Effector memory CD4-positive, alpha-beta T cell (primary cell): ENCODE results near the gene TMEM255B.

Source experiments
- DNase-seq, 3 donors: peaks; one replicate each; pipeline ENCODE4 v3.0.0-alpha.2; 2020
- H3K27ac ChIP-seq: 2 replicates; pipeline ENCODE4 v1.7.0; 2013; ENCODE audit warnings: mild to moderate bottlenecking, low read length, moderate library complexity; ENCODE audit not compliant: insufficient read depth, poor library complexity, severe bottlenecking
- H3K27me3 ChIP-seq: replicated peaks from 2 replicates; pipeline ENCODE4 v1.7.0; 2013; ENCODE audit warnings: mild to moderate bottlenecking, low read length; ENCODE audit not compliant: insufficient read depth, control insufficient read depth, poor library complexity, severe bottlenecking
- H3K36me3 ChIP-seq: 2 replicates; pipeline ENCODE4 v1.7.0; 2013; ENCODE audit warnings: mild to moderate bottlenecking, low read length, moderate library complexity; ENCODE audit not compliant: control insufficient read depth, insufficient read depth
- H3K4me1 ChIP-seq: 2 replicates; pipeline ENCODE4 v1.7.0; 2013; ENCODE audit warnings: low read length, mild to moderate bottlenecking; ENCODE audit not compliant: control insufficient read depth, insufficient read depth, poor library complexity, severe bottlenecking
- H3K4me3 ChIP-seq: 2 replicates; pipeline ENCODE4 v1.7.0; 2013; ENCODE audit warnings: low read length, low read depth, mild to moderate bottlenecking; ENCODE audit not compliant: insufficient read depth, poor library complexity, severe bottlenecking
- H3K9me3 ChIP-seq: 2 replicates; pipeline ENCODE4 v1.7.0; 2013; ENCODE audit warnings: mild to moderate bottlenecking, low read length, moderate library complexity; ENCODE audit not compliant: control insufficient read depth

The TMEM255B gene

GRCh38 chr13:113846636-113847318 is 87.8 kb downstream of the TMEM255B start:
- Histone ChIP-seq H3K4me1 (peaks cover 25% of the 10 kb centered on the region), H3K4me3 (peak overlapping the region; percentile 31), H3K36me3 (no peaks in the 10 kb centered on the region)

GRCh38 chr13:113848020-113848419 is 89.0 kb downstream of the TMEM255B start:
- peaks cover 22% of the 10 kb centered on the region for H3K4me1 ChIP-seq
- H3K4me3 ChIP-seq, result no peak overlapping the region
- no peaks in the 10 kb centered on the region for H3K27me3 ChIP-seq
- no peaks in the 10 kb centered on the region for H3K36me3 ChIP-seq
- H3K9me3 ChIP-seq, result no peaks in the 10 kb centered on the region
- DNase-seq, result no peak
- H3K27ac ChIP-seq, result no peak overlapping the region

More at GRCh38 chr13:113846636-113847318, 87.8 kb downstream of the TMEM255B start:
- Histone ChIP-seq H3K9me3 (no peaks in the 10 kb centered on the region), H3K27me3 (no peaks in the 10 kb centered on the region), H3K27ac (no peak overlapping the region)
- no peak for DNase-seq

- no peak overlapping the region for H3K27ac ChIP-seq
- H3K9me3 ChIP-seq, result no peaks in the 10 kb centered on the region
- peaks cover 22% of the 10 kb centered on the region for H3K4me1 ChIP-seq
Measured at GRCh38 chr13:113848431-113849260, 89.6 kb downstream of the TMEM255B start.

GRCh38 chr13:113849546-113849945 is 90.5 kb downstream of the TMEM255B start:
- Histone ChIP-seq H3K36me3 (no peaks in the 10 kb centered on the region), H3K27me3 (no peaks in the 10 kb centered on the region), H3K27ac (no peak overlapping the region), H3K4me3 (no peak overlapping the region), H3K9me3 (no peaks in the 10 kb centered on the region), H3K4me1 (peaks cover 27% of the 10 kb centered on the region)
- no peak for DNase-seq

More at GRCh38 chr13:113848431-113849260, 89.6 kb downstream of the TMEM255B start:
- H3K36me3 ChIP-seq, result no peaks in the 10 kb centered on the region
- H3K4me3 ChIP-seq, result no peak overlapping the region
- no peaks in the 10 kb centered on the region for H3K27me3 ChIP-seq
- DNase-seq, result no peak

GRCh38 chr13:113849981-113850721 is 91.1 kb downstream of the TMEM255B start:
- Histone ChIP-seq H3K9me3 (no peaks in the 10 kb centered on the region), H3K4me3 (no peak overlapping the region), H3K36me3 (no peaks in the 10 kb centered on the region), H3K4me1 (peaks cover 27% of the 10 kb centered on the region), H3K27me3 (no peaks in the 10 kb centered on the region), H3K27ac (no peak overlapping the region)
- DNase-seq, result no peak

GRCh38 chr13:113850722-113851479 is 91.9 kb downstream of the TMEM255B start:
- no peaks in the 10 kb centered on the region for H3K27me3 ChIP-seq
- H3K27ac ChIP-seq, result no peak overlapping the region
- peaks cover 21% of the 10 kb centered on the region for H3K4me1 ChIP-seq
- no peaks in the 10 kb centered on the region for H3K36me3 ChIP-seq
- H3K4me3 ChIP-seq, result no peak overlapping the region
- no peak for DNase-seq
- no peaks in the 10 kb centered on the region for H3K9me3 ChIP-seq

- H3K4me3 ChIP-seq, result no peak overlapping the region
- H3K36me3 ChIP-seq, result no peaks in the 10 kb centered on the region
- no peaks in the 10 kb centered on the region for H3K9me3 ChIP-seq
- no peak overlapping the region for H3K27ac ChIP-seq
- no peak for DNase-seq
- no peaks in the 10 kb centered on the region for H3K27me3 ChIP-seq
- peaks cover 16% of the 10 kb centered on the region for H3K4me1 ChIP-seq
Measured at GRCh38 chr13:113851480-113851803, 92.4 kb downstream of the TMEM255B start.

GRCh38 chr13:113851826-113852535 is 93.0 kb downstream of the TMEM255B start:
- Histone ChIP-seq H3K4me1 (peaks cover 12% of the 10 kb centered on the region), H3K36me3 (no peaks in the 10 kb centered on the region)
- no peak for DNase-seq

More at GRCh38 chr13:113851826-113852535, 93.0 kb downstream of the TMEM255B start:
- Histone ChIP-seq H3K9me3 (no peaks in the 10 kb centered on the region), H3K27ac (no peak overlapping the region), H3K4me3 (no peak overlapping the region), H3K27me3 (no peaks in the 10 kb centered on the region)
